BJ (cell line): Measurements from ENCODE around the gene STRN3. TPM values are rescaled to one million over a fixed set of nuclear protein-coding genes. Genes with fewer than 3 reads are reported as not detected.
"Not testable (repeated sequence)": the region's sequence is repeated elsewhere in the genome, so short reads cannot be mapped to it uniquely, and the experiment has no call there.

ENCODE experiments used
- CTCF ChIA-PET: fragments of 350-600 bp; formaldehyde crosslinking; extraction: SDS; loops from one replicate; lab custom pipeline; 2021; ENCODE audit warnings: antibody characterized with exemption, inconsistent platforms; lab: Yijun Ruan, JAX
- POLR2A ChIA-PET: fragments of 300-600 bp; sonication (Branson Sonifier 250); formaldehyde crosslinking; extraction: SDS; loops from one replicate; lab custom pipeline; 2021; ENCODE audit warnings: antibody characterized with exemption; lab: Charles Lee
- DNase-seq: peaks from one replicate; pipeline ENCODE4 v3.0.0-alpha.2; 2011; ENCODE audit warnings: low read depth
- H3K27me3 ChIP-seq: 2 replicates; pipeline ENCODE4 v1.6.0; 2011; ENCODE audit warnings: low read length; ENCODE audit not compliant: control insufficient read depth, insufficient read depth
- H3K36me3 ChIP-seq: 2 replicates; pipeline ENCODE4 v1.5.1; 2011; ENCODE audit warnings: low read length; ENCODE audit not compliant: control insufficient read depth, insufficient read depth
- H3K4me3 ChIP-seq: 2 replicates; pipeline ENCODE4 v1.5.1; 2011; ENCODE audit warnings: low read depth, mild to moderate bottlenecking, control low read depth, low read length
- CTCF ChIP-seq: IDR thresholded peaks from 2 replicates; pipeline ENCODE4 v1.5.1; 2011; ENCODE audit warnings: low read depth, mild to moderate bottlenecking, control low read depth, inconsistent platforms, low read length, moderate library complexity; ENCODE audit not compliant: insufficient read depth
- polyA plus RNA-seq: library from polyadenylated mRNA; depleted of rRNA; stranded (reverse); fragments of >200 nt; gene quantifications from 2 replicates; pipeline ENCODE4 v1.2.3, GENCODE V29; 2011

The STRN3 gene
- polyA plus RNA-seq, 1 experiment: 14.8 TPM

- ChIA-PET CTCF (interaction anchor here (1.3 to 1.4 kb wide), 2 partner anchors 10 to 20 kb away, joined by 3 read pairs; no protein-coding TSS in a partner anchor), POLR2A (interaction anchor here (0.7 kb wide), 1 partner anchor 236 kb away, joined by 4 read pairs; the partner anchor contains the start of gene HECTD1)
- H3K27me3 ChIP-seq: no peaks in the 10 kb centered on the region
- TF ChIP-seq CTCF: no peak
- no peak overlapping the region for H3K4me3 ChIP-seq
- H3K36me3 ChIP-seq: no peaks in the 10 kb centered on the region
- no peak for DNase-seq
Observed at GRCh38 chr14:30971586-30971985, 54.6 kb downstream of the STRN3 start.

GRCh38 chr14:30969796-30970195 is 56.4 kb downstream of the STRN3 start:
- DNase-seq, POLR2A ChIA-PET, H3K36me3 ChIP-seq, H3K27me3 ChIP-seq, H3K4me3 ChIP-seq: not testable (repeated sequence)
- CTCF ChIA-PET: interaction anchor here (1.3 kb wide), 1 partner anchor 10 kb away, joined by 3 read pairs; no protein-coding TSS in a partner anchor

- H3K27me3 ChIP-seq, POLR2A ChIA-PET, H3K36me3 ChIP-seq, DNase-seq, CTCF ChIA-PET, H3K4me3 ChIP-seq: not testable (repeated sequence)
Observed at GRCh38 chr14:30967364-30968098, 58.6 kb downstream of the STRN3 start.

- no peak for DNase-seq
- Histone ChIP-seq H3K36me3 (no peaks in the 10 kb centered on the region), H3K4me3 (no peak overlapping the region), H3K27me3 (no peaks in the 10 kb centered on the region)
- POLR2A ChIA-PET: no interaction called here
- no peak for TF ChIP-seq CTCF
- CTCF ChIA-PET: no interaction called here
Observed at GRCh38 chr14:30966415-30967363, 59.5 kb downstream of the STRN3 start.

- CTCF ChIA-PET, H3K36me3 ChIP-seq, DNase-seq, H3K27me3 ChIP-seq, H3K4me3 ChIP-seq, POLR2A ChIA-PET: not testable (repeated sequence)
Observed at GRCh38 chr14:30965861-30966260, 60.3 kb downstream of the STRN3 start.

GRCh38 chr14:30962537-30962936 is 63.6 kb downstream of the STRN3 start:
- POLR2A ChIA-PET: not testable (repeated sequence)

GRCh38 chr14:30961330-30961729 is 64.8 kb downstream of the STRN3 start:
- ChIA-PET POLR2A (no interaction called here), CTCF (no interaction called here)
- no peak for TF ChIP-seq CTCF

More at GRCh38 chr14:30962537-30962936, 63.6 kb downstream of the STRN3 start:
- DNase-seq, H3K36me3 ChIP-seq, H3K27me3 ChIP-seq, H3K4me3 ChIP-seq: not testable (repeated sequence)
- CTCF ChIA-PET: interaction anchor here (0.6 kb wide), 1 partner anchor 25 kb away, joined by 3 read pairs; no protein-coding TSS in a partner anchor

More at GRCh38 chr14:30961330-30961729, 64.8 kb downstream of the STRN3 start:
- Histone ChIP-seq H3K27me3 (no peaks in the 10 kb centered on the region), H3K4me3 (no peak overlapping the region), H3K36me3 (no peaks in the 10 kb centered on the region)
- DNase-seq: no peak
